ENCODE data around the gene RADIL. TPM values are rescaled to one million over a fixed set of nuclear protein-coding genes. Genes with fewer than 3 reads are reported as not detected.

The RADIL gene
- total RNA-seq, 3 donors from 2014 or later (not counting 1 experiment from before 2014, with no cell fraction given) = not detected

- Mint-ChIP-seq H3K27ac (no peak overlapping the region), H3K4me3 (no peak overlapping the region), H3K27me3 (ENCODE audit: low read depth in 2 of 2) (no peaks in the 10 kb centered on the region), H3K9me3 (no peaks in the 10 kb centered on the region), H3K4me1 (no peaks in the 10 kb centered on the region), H3K36me3 (no peaks in the 10 kb centered on the region)
- Histone ChIP-seq H3K4me1 (ENCODE audit: control insufficient read depth, insufficient read depth, low read length) (no peaks in the 10 kb centered on the region), H3K36me3 (ENCODE audit: control insufficient read depth, insufficient read depth, low read length) (peaks cover 78% of the 10 kb centered on the region), H3K27me3 (ENCODE audit: control insufficient read depth, insufficient read depth, low read length) (no peaks in the 10 kb centered on the region), H3K27ac (ENCODE audit: low read length) (no peak overlapping the region), H3K4me3 (ENCODE audit: low read length) (no peak overlapping the region), H3K9me3 (ENCODE audit: control insufficient read depth, insufficient read depth, low read length) (no peaks in the 10 kb centered on the region)
- 97% methylated on average over 19 of the region's 19 CpGs for WGBS (ENCODE audit: insufficient coverage)
- ATAC-seq = no peak
- intact Hi-C loops (cut with micrococcal nuclease) = no loop called here
- no peak for DNase-seq
- no peak for TF ChIP-seq CTCF (IDR thresholded peaks at IDR 0.05)
Measured at GRCh38 chr7:4784799-4785198, 98.7 kb downstream of the RADIL start.

- H3K36me3 Mint-ChIP-seq = no peaks in the 10 kb centered on the region
- TF ChIP-seq CTCF (IDR thresholded peaks at IDR 0.05) = no peak
- WGBS (ENCODE audit: insufficient coverage) = 96% methylated on average over 40 of the region's 40 CpGs
- no peak overlapping the region for H3K27ac Mint-ChIP-seq
- no peak overlapping the region for H3K4me3 ChIP-seq (ENCODE audit: low read length)
- DNase-seq (no peak), ATAC-seq (no peak)
- peaks cover 74% of the 10 kb centered on the region for H3K36me3 ChIP-seq (ENCODE audit: control insufficient read depth, insufficient read depth, low read length)
- H3K9me3 Mint-ChIP-seq = no peaks in the 10 kb centered on the region
- no peaks in the 10 kb centered on the region for H3K4me1 ChIP-seq (ENCODE audit: control insufficient read depth, insufficient read depth, low read length)
- H3K27me3 ChIP-seq (ENCODE audit: control insufficient read depth, insufficient read depth, low read length) = no peaks in the 10 kb centered on the region
- intact Hi-C loops (cut with micrococcal nuclease) = no loop called here
- no peak overlapping the region for H3K27ac ChIP-seq (ENCODE audit: low read length)
- no peaks in the 10 kb centered on the region for H3K27me3 Mint-ChIP-seq (ENCODE audit: low read depth in 2 of 2)
- no peak overlapping the region for H3K4me3 Mint-ChIP-seq
- H3K4me1 Mint-ChIP-seq = no peaks in the 10 kb centered on the region
- H3K9me3 ChIP-seq (ENCODE audit: control insufficient read depth, insufficient read depth, low read length) = no peaks in the 10 kb centered on the region
Measured at GRCh38 chr7:4783762-4784351, 99.7 kb downstream of the RADIL start.

- peaks cover 2 to 3% of the 10 kb centered on the region in 2 donors for H3K4me1 Mint-ChIP-seq
- H3K4me3 Mint-ChIP-seq = no peak overlapping the region
- no peak for TF ChIP-seq CTCF (IDR thresholded peaks at IDR 0.05)
- DNase-seq = no peak
- WGBS (ENCODE audit: insufficient coverage) = 97% methylated on average over 15 of the region's 16 CpGs
- peaks cover 68% of the 10 kb centered on the region for H3K36me3 ChIP-seq (ENCODE audit: control insufficient read depth, insufficient read depth, low read length)
- H3K36me3 Mint-ChIP-seq = no peaks in the 10 kb centered on the region
- ATAC-seq = no peak
- H3K27ac ChIP-seq (ENCODE audit: low read length) = no peak overlapping the region
- no peaks in the 10 kb centered on the region for H3K9me3 Mint-ChIP-seq
- intact Hi-C loops (cut with micrococcal nuclease) = no loop called here
- H3K9me3 ChIP-seq (ENCODE audit: control insufficient read depth, insufficient read depth, low read length) = no peaks in the 10 kb centered on the region
- H3K4me3 ChIP-seq (ENCODE audit: low read length) = no peak overlapping the region
- H3K27ac Mint-ChIP-seq = no peak overlapping the region
- H3K27me3 ChIP-seq (ENCODE audit: control insufficient read depth, insufficient read depth, low read length) = no peaks in the 10 kb centered on the region
- no peaks in the 10 kb centered on the region for H3K27me3 Mint-ChIP-seq (ENCODE audit: low read depth in 2 of 2)
- peaks cover 2% of the 10 kb centered on the region for H3K4me1 ChIP-seq (ENCODE audit: control insufficient read depth, insufficient read depth, low read length)
Measured at GRCh38 chr7:4783292-4783652, 100.2 kb downstream of the RADIL start.
